GM12864 (cell line): Measurements from ENCODE around the gene NACC2.
A peak's percentile ranks its signal among the peaks of the same experiment; 100 is the strongest.

Source experiments
- DNase-seq: peaks from one replicate; pipeline ENCODE4 v3.0.0-alpha.2; 2011; ENCODE audit warnings: low read depth
- H3K4me3 ChIP-seq: 2 replicates; pipeline ENCODE4 v1.5.1; 2011; ENCODE audit warnings: mild to moderate bottlenecking, low read depth, low read length, control low read depth
- CTCF ChIP-seq: IDR thresholded peaks from 2 replicates; pipeline ENCODE4 v1.5.1; 2011; ENCODE audit warnings: low read depth, mild to moderate bottlenecking, moderate library complexity, low read length, control low read depth, inconsistent platforms; ENCODE audit errors: missing control alignments

The NACC2 gene, protein sequence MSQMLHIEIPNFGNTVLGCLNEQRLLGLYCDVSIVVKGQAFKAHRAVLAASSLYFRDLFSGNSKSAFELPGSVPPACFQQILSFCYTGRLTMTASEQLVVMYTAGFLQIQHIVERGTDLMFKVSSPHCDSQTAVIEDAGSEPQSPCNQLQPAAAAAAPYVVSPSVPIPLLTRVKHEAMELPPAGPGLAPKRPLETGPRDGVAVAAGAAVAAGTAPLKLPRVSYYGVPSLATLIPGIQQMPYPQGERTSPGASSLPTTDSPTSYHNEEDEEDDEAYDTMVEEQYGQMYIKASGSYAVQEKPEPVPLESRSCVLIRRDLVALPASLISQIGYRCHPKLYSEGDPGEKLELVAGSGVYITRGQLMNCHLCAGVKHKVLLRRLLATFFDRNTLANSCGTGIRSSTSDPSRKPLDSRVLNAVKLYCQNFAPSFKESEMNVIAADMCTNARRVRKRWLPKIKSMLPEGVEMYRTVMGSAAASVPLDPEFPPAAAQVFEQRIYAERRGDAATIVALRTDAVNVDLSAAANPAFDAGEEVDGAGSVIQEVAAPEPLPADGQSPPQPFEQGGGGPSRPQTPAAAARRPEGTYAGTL

GRCh38 chr9:136095070-136096058 is at the start of gene NACC2:
TSS of gene NACC2 (minus strand) at chr9:136095289. CDS start at chr9:136050521, 44,768 bp downstream.
- H3K4me3 ChIP-seq, result no peak within 1 kb of the TSS; the same call in 1 of the 2 replicates
- DNase-seq, result no peak
- no peak for TF ChIP-seq CTCF

GRCh38 chr9:136144450-136144849 is 49.4 kb upstream of the NACC2 start:
- DNase-seq, result no peak
- no peak overlapping the region for H3K4me3 ChIP-seq
- TF ChIP-seq CTCF, result no peak

DNA sequence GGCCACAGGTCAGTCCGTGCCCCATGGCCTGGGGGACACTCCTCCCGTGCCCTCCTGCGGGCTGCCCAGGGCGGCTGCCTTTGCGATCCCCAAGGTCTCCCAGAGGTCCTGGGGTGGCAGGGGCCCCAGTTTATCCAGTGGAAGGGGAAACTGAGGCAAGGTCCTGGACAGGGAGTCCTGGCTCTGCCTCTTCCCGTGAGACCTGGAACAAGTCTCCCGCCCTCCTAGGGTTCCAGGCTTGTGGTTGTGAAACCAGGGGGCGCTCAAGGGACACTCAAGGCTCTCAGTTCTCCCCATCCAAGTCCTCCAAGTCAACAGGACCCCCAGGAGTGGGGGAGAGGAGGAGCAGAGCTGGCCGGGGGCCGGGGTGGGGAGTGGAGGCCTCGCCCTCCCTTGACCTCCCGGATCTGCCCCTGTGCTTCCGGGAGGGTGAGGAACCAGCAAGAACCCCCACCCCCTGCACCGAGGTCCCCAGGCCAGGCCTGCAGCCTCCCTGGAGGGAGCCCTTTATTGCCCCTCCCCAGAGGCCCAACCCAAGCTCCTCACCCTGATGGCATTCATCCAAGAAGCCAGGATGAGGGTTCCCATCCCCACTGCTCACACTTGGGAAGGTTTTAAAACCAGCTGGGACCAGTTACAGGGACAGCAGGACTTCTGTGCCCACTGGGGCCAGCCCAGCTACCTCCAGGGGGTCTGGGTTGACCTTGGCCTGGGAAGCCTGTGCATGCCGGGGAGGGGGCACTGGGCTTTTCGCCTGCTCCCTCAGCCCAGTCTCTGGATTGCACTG is 48.3 kb upstream of the NACC2 start:
- DNase-seq, result no peak
- H3K4me3 ChIP-seq, result no peak overlapping the region
- TF ChIP-seq CTCF, result peak; percentile 35

GRCh38 chr9:136142859-136143214 is 47.7 kb upstream of the NACC2 start:
- no peak overlapping the region for H3K4me3 ChIP-seq
- TF ChIP-seq CTCF, result no peak
- no peak for DNase-seq

DNA sequence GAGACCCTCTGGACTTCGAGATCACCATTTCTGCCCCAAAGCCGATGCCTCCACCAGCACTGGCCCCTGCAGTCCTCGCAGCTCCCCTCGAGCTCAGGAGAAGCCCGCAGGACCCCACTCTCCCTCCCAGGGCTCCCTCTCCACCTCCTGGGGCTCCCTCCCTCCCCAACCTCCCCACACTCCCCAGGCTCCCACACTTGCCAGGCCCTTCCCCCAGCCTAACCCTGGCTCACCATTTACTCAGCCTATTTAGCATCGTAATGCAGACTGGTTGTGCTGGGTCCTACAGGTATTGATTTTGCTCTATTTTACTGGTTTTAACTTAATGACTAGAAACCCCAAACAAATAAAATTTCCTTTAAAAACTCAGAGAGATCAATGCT is 47.3 kb upstream of the NACC2 start:
- H3K4me3 ChIP-seq, result no peak overlapping the region
- DNase-seq, result no peak
- TF ChIP-seq CTCF, result no peak

DNA sequence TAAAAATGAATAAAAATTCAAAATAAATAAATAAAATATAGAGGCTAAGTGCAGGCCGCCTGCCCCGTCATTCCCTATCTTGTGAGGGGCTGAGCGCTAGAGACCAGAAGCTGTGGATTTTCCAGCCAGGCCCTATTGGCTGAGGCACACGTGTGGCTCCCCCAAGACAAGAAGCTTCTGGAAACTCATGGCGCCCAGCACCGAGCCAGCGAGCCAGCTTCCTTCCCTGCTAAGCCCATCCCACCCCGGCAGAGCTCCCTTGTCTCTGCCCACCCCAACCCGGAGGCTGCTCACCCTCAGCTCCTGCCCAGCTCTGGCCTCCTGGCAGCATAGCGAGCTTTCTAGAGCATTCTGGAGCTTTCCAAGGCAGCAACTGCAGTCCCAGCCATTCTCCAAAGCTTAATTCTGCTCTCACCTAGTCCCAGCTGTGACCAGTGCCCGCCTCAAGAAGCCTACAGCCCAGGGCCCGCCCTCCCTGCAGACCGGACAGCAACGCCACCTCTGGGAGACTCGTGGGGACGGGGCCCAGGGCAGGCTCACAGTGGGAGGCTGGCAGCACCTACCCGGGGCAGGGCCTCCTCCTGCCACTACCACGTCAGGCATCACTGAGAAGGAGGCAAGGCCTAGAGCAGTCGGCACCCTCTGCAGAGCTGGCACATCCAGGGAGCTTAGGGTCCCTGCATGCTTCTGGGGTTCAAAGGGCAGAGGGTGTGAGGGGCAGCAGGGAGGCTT is 46.8 kb upstream of the NACC2 start:
- DNase-seq, result no peak
- no peak overlapping the region for H3K4me3 ChIP-seq
- TF ChIP-seq CTCF, result no peak
